Pancreas (tissue), 10 donors: ENCODE results near the gene ZNF543. TPM values are rescaled to one million over a fixed set of nuclear protein-coding genes. Genes with fewer than 3 reads are reported as not detected.
"Not testable (repeated sequence)": the region's sequence is repeated elsewhere in the genome, so short reads cannot be mapped to it uniquely, and the experiment has no call there.

Source experiments
- ATAC-seq, 4 donors: fragments of 200-7000 bp; cut with Tn5 transposase; one replicate each; pipeline versions ENCODE4 v1.8.0 to v1.9.1; 2020; ENCODE audit warnings: mild to moderate bottlenecking in 4 of 4, moderate library complexity in 4 of 4
- DNase-seq, 6 donors: peaks; one replicate each; pipeline ENCODE4 v3.0.0-alpha.2; 2020
- FAIRE-seq: peaks from 2 replicates; lab custom pipeline; 2012; peaks lifted over from hg19 to GRCh38; lab: Jason Lieb, UNC
- H3K27ac ChIP-seq, 4 donors: fragments of 200-600 bp; sonication (generic); 1 replicate in 3 of 4; 2 replicates in 1 of 4; pipeline versions ENCODE4 v1.5.0 to v1.8.0; 2020
- H3K27me3 ChIP-seq, 4 donors: fragments of 200-600 bp; one replicate each; pipeline ENCODE4 v1.8.0; 2021
- H3K36me3 ChIP-seq, 3 donors: fragments of 200-600 bp; sonication (generic) in 1 of 3; one replicate each; pipeline versions ENCODE4 v1.5.0 to v1.8.0; 2020 to 2021
- H3K4me1 ChIP-seq, 3 donors: fragments of 200-600 bp; one replicate each; pipeline ENCODE4 v1.8.0; 2021
- H3K4me3 ChIP-seq, 4 donors: fragments of 200-600 bp; sonication (generic) in 2 of 4; one replicate each; pipeline versions ENCODE4 v1.5.0 to v1.8.0; 2020 to 2021
- H3K9me3 ChIP-seq, 4 donors: fragments of 200-600 bp; one replicate each; pipeline ENCODE4 v1.8.0; 2021
- CTCF ChIP-seq, 4 donors: fragments of 200-600 bp; sonication (generic) in 3 of 4; IDR thresholded peaks; one replicate each; pipeline versions ENCODE4 v1.5.0 to v1.8.0; 2021; ENCODE audit warnings: antibody characterized with exemption in 4 of 4
- WGBS, 2 donors: extraction: QIAGEN DNeasy Blood & Tissue Kit; methylation state at CpG; one replicate each; pipeline ENCODE4 v1.1.7; 2013; 5-methylcytosine and 5-hydroxymethylcytosine counted together
- intact Hi-C, 3 donors: fragments of 100-400 bp; cut with DNase I; formaldehyde crosslinking; loops; one replicate each; pipeline versions ENCODE4 v1.11.1 to v1.14.2; 2022
- polyA plus RNA-seq, 2 donors: library from polyadenylated mRNA; stranded (reverse); fragments of 200-250 nt; gene quantifications; one replicate each; pipeline ENCODE4 v1.2.3, GENCODE V29; 2013
- total RNA-seq, 6 donors: library from RNA; stranded (reverse); fragmentation: NEBNext Ultra II Directional in 4 of 6; extraction: Animal tissue kit (Norgen Biotek cat#: 25700) in 4 of 6; gene quantifications; one replicate each; pipeline versions ENCODE4 v1.2.1 to v1.2.4, GENCODE V29; 2021 to 2023
- donor health status: healthy with polysubstance abuse.
- donor health status: DM: no; HTN: no; CAD: no; lungs with moderate emphysema.
- donor health status: DM: no; HTN: no; CAD: no.
- donor health status: control.
- donor health status: control.
- donor health status: Bipolar disorder and iron deficiency.
- donor health status: DM: yes; HTN: yes; CAD: no.
- donor health status: DM: no; HTN: no; CAD: no.
- donor health status: DM: no; HTN: no; CAD: no.
- donor health status: DM: yes; HTN: yes; CAD: no.

The ZNF543 gene
- total RNA-seq (1 to 10 TPM; 1.3 to 4.1 (median 1.5) TPM), polyA plus RNA-seq (1 to 10 TPM in 1 of 2 donors, under 1 TPM in 1; 0.76 to 1.4 TPM)

GRCh38 chr19:57320180-57321084, at the start of gene ZNF543:
ZNF543 (plus strand) TSS chr19:57320472; CDS start chr19:57320854, 382 bp downstream.
- no peak for TF ChIP-seq CTCF (IDR thresholded peaks at IDR 0.05)
- no peaks in the 10 kb centered on the region for H3K4me1 ChIP-seq
- no peaks in the 10 kb centered on the region for H3K27me3 ChIP-seq
- DNase-seq (peak; percentile 87 to 95 (median 94)), ATAC-seq (peak; percentile 99 to 100 (median 100)), FAIRE-seq (no peak)
- intact Hi-C loops: no loop called here
- H3K36me3 ChIP-seq: peaks cover 0 to 19% (median 0%) of the 10 kb centered on the region in 3 donors
- no peaks in the 10 kb centered on the region for H3K9me3 ChIP-seq
- H3K27ac ChIP-seq: peak within 1 kb of the TSS; percentile 47 to 71 (median 58)
- peak within 1 kb of the TSS; percentile 64 to 72 (median 68) for H3K4me3 ChIP-seq
- 1% methylated on average over 63 to 71 of the region's 71 CpGs for WGBS, 2 donors

- no peak for TF ChIP-seq CTCF (IDR thresholded peaks at IDR 0.05)
- ATAC-seq (no peak), DNase-seq (no peak), FAIRE-seq (no peak)
- Histone ChIP-seq H3K4me1 (no peaks in the 10 kb centered on the region), H3K27me3 (no peaks in the 10 kb centered on the region), H3K4me3 (no peak overlapping the region), H3K36me3 (no peaks in the 10 kb centered on the region), H3K9me3 (no peaks in the 10 kb centered on the region), H3K27ac (no peak overlapping the region)
- intact Hi-C loops: no loop called here
- WGBS, 2 donors: 97 to 98% methylated on average over 8 of the region's 8 CpGs
Measured at GRCh38 chr19:57271280-57271679, 49.0 kb upstream of the ZNF543 start.

GRCh38 chr19:57273014-57273413, 47.3 kb upstream of the ZNF543 start:
- H3K4me3 ChIP-seq: no peak overlapping the region
- FAIRE-seq (no peak), DNase-seq (no peak), ATAC-seq (no peak)
- H3K27ac ChIP-seq: no peak overlapping the region
- H3K36me3 ChIP-seq: no peaks in the 10 kb centered on the region
- no peaks in the 10 kb centered on the region for H3K4me1 ChIP-seq
- H3K27me3 ChIP-seq: no peaks in the 10 kb centered on the region
- no peak for TF ChIP-seq CTCF (IDR thresholded peaks at IDR 0.05)
- WGBS, 2 donors: 87 to 95% methylated on average over 1 of the region's 1 CpG
- H3K9me3 ChIP-seq: no peaks in the 10 kb centered on the region
- intact Hi-C loops: no loop called here

GRCh38 chr19:57276430-57276829, 43.8 kb upstream of the ZNF543 start:
- TF ChIP-seq CTCF (IDR thresholded peaks at IDR 0.05): no peak
- Histone ChIP-seq H3K4me3 (no peak overlapping the region), H3K4me1 (peaks cover 0 to 2% (median 0%) of the 10 kb centered on the region in 3 donors), H3K36me3 (no peaks in the 10 kb centered on the region), H3K27ac (no peak overlapping the region), H3K9me3 (no peaks in the 10 kb centered on the region), H3K27me3 (no peaks in the 10 kb centered on the region)
- 85 to 93% methylated on average over 1 of the region's 1 CpG for WGBS, 2 donors
- ATAC-seq: no peak
- intact Hi-C loops: no loop called here
- DNase-seq: no peak
- no peak for FAIRE-seq

- DNase-seq, H3K9me3 ChIP-seq, FAIRE-seq, intact Hi-C loops, H3K27ac ChIP-seq, H3K4me3 ChIP-seq, H3K36me3 ChIP-seq, H3K27me3 ChIP-seq, ATAC-seq: not testable (repeated sequence)
- 81 to 93% methylated on average over 2 of the region's 2 CpGs for WGBS, 2 donors
- peaks cover 7 to 14% (median 7%) of the 10 kb centered on the region in 3 donors for H3K4me1 ChIP-seq
Measured at GRCh38 chr19:57278481-57278880, 41.8 kb upstream of the ZNF543 start.
